Endothelial cell of umbilical vein (primary cell): ENCODE measurements around the gene ALPL. TPM values are rescaled to one million over a fixed set of nuclear protein-coding genes. Genes with fewer than 3 reads are reported as not detected.

Experiments used
- BruUV-seq: library from RNA; stranded (reverse); fragments of 400-500 nt; replicated peaks from 2 replicates; lab custom pipeline; 2021; lab: Mats Ljungman, UMichigan
- CTCF ChIA-PET: fragments of 300-600, 350-600 bp; sonication (Branson Sonifier 250); formaldehyde crosslinking; loops from one replicate; lab custom pipeline; 2021; ENCODE audit warnings: antibody characterized with exemption, inconsistent platforms; lab: Charles Lee
- POLR2A ChIA-PET: fragments of 300-600, 350-600 bp; sonication (Branson Sonifier 250); formaldehyde crosslinking; loops from one replicate; lab custom pipeline; 2021; ENCODE audit warnings: antibody characterized with exemption, inconsistent platforms; lab: Charles Lee
- DNase-seq: peaks from one replicate; pipeline ENCODE4 v3.0.0-alpha.2; 2011; ENCODE audit warnings: low read depth, low spot score
- FAIRE-seq: peaks from 2 replicates; lab custom pipeline; 2011; peaks lifted over from hg19 to GRCh38; lab: Jason Lieb, UNC
- H2AFZ ChIP-seq: 2 replicates; pipeline ENCODE4 v1.6.0; 2012; ENCODE audit warnings: low read depth, low read length, control low read depth, inconsistent platforms
- H3K27ac ChIP-seq: 2 replicates; pipeline ENCODE4 v1.5.1; 2011; ENCODE audit warnings: low read depth, mild to moderate bottlenecking, control low read depth, low read length, moderate library complexity; ENCODE audit not compliant: insufficient read depth
- H3K27me3 ChIP-seq, 2 experiments: 2 replicates each; pipeline versions ENCODE4 v1.6.0 to v1.6.1; 2011; ENCODE audit warnings: low read length in 2 of 2, mixed read lengths in 1 of 2; ENCODE audit not compliant: control insufficient read depth in 2 of 2, insufficient read depth in 2 of 2
- H3K36me3 ChIP-seq, 2 experiments: 2 replicates in 1 of 2; 3 replicates in 1 of 2; pipeline ENCODE4 v1.5.1; 2011; ENCODE audit warnings: low read length in 2 of 2, mild to moderate bottlenecking in 1 of 2, moderate library complexity in 1 of 2; ENCODE audit not compliant: control insufficient read depth in 2 of 2, insufficient read depth in 2 of 2; ENCODE audit errors: extremely low read depth in 1 of 2
- H3K4me1 ChIP-seq: 3 replicates; pipeline ENCODE4 v1.5.1; 2011; ENCODE audit warnings: mild to moderate bottlenecking, low read length; ENCODE audit not compliant: control insufficient read depth, insufficient read depth; ENCODE audit errors: extremely low read depth
- H3K4me2 ChIP-seq: 2 replicates; pipeline ENCODE4 v1.6.1; 2011; ENCODE audit warnings: low read length, control low read depth, mixed read lengths; ENCODE audit not compliant: insufficient read depth
- H3K4me3 ChIP-seq, 3 experiments: fragments of 200-600 bp in 1 of 3; sonication (generic), shearing (Covaris generic) in 1 of 3; replicated peaks in 1 of 3; 2 replicates each; pipeline ENCODE4 v1.5.1; 2011 to 2016; ENCODE audit warnings: control low read depth in 3 of 3, low read length in 3 of 3, mild to moderate bottlenecking in 2 of 3, inconsistent platforms in 1 of 3, low read depth in 1 of 3, moderate library complexity in 1 of 3; ENCODE audit not compliant: insufficient read depth in 1 of 3
- H3K79me2 ChIP-seq: 2 replicates; pipeline ENCODE4 v1.6.0; 2012; ENCODE audit warnings: low read length, inconsistent platforms; ENCODE audit not compliant: control insufficient read depth, insufficient read depth
- H3K9ac ChIP-seq: replicated peaks from 2 replicates; pipeline ENCODE3; 2011; ENCODE audit warnings: low read length, control low read depth; ENCODE audit not compliant: insufficient read depth; ENCODE audit errors: extremely low read depth
- H3K9me1 ChIP-seq: replicated peaks from 3 replicates; pipeline ENCODE4 v1.6.0; 2011; ENCODE audit warnings: mild to moderate bottlenecking, low read length; ENCODE audit not compliant: control insufficient read depth, insufficient read depth; ENCODE audit errors: extremely low read depth
- H3K9me3 ChIP-seq: replicated peaks from 2 replicates; pipeline ENCODE4 v1.5.1; 2012; ENCODE audit warnings: low read length, inconsistent platforms; ENCODE audit not compliant: control insufficient read depth, insufficient read depth
- H4K20me1 ChIP-seq: replicated peaks from 2 replicates; pipeline ENCODE3; 2011; ENCODE audit warnings: mild to moderate bottlenecking, low read length; ENCODE audit not compliant: control insufficient read depth, insufficient read depth; ENCODE audit errors: extremely low read depth
- EZH2 ChIP-seq: IDR thresholded peaks from 2 replicates; pipeline ENCODE4 v1.6.1; 2012; ENCODE audit warnings: borderline replicate concordance, low read depth, mild to moderate bottlenecking, moderate library complexity, low read length, inconsistent platforms; ENCODE audit not compliant: severe bottlenecking
- FOS ChIP-seq: IDR thresholded peaks from 2 replicates; pipeline ENCODE4 v1.6.1; 2011; ENCODE audit warnings: mild to moderate bottlenecking, low read length, moderate library complexity, borderline replicate concordance; ENCODE audit not compliant: insufficient read depth
- GATA2 ChIP-seq: IDR thresholded peaks from 2 replicates; pipeline ENCODE4 v1.7.0; 2011; ENCODE audit warnings: low read depth, mild to moderate bottlenecking, moderate library complexity, mixed read lengths, low read length; ENCODE audit not compliant: insufficient read length, insufficient read depth
- JUN ChIP-seq: IDR thresholded peaks from 2 replicates; pipeline ENCODE4 v1.6.1; 2011; ENCODE audit warnings: borderline replicate concordance, low read depth; ENCODE audit not compliant: insufficient read length, insufficient read depth
- MAX ChIP-seq: IDR thresholded peaks from 2 replicates; pipeline ENCODE4 v1.6.1; 2011; ENCODE audit not compliant: insufficient read depth, insufficient read length
- MYC ChIP-seq: IDR thresholded peaks from one replicate; pipeline ENCODE4 v1.6.1; 2011; ENCODE audit warnings: mild to moderate bottlenecking, low read depth, low read length
- POLR2A ChIP-seq: IDR thresholded peaks from 2 replicates; pipeline ENCODE4 v1.6.1; 2012; ENCODE audit warnings: low read depth, mild to moderate bottlenecking, control low read depth, low read length
- POLR2AphosphoS5 ChIP-seq: IDR thresholded peaks from 2 replicates; pipeline ENCODE4 v1.6.1; 2012; ENCODE audit warnings: low read depth, mild to moderate bottlenecking, control low read depth, low read length, moderate library complexity; ENCODE audit not compliant: insufficient read depth
- dilution Hi-C: fragments of 300-500 bp; cut with MboI; formaldehyde crosslinking; loops from one replicate; pipeline ENCODE4 v1.15.0; 2019; ENCODE audit warnings: low sequenced_read_pairs; ENCODE audit not compliant: extremely low pct_ligation_motif_present
- intact Hi-C: fragments of 100-400 bp; cut with micrococcal nuclease; formaldehyde crosslinking; loops from one replicate; pipeline ENCODE4 v1.10.0; 2022
- polyA plus RNA-seq, 4 experiments: library from polyadenylated mRNA; depleted of rRNA in 3 of 4; stranded (reverse) in 3 of 4; unstranded in 1 of 4; fragments of >200 nt; gene quantifications; 2 replicates each; pipeline versions ENCODE4 v1.2.1 to v1.2.3, GENCODE V29; 2011 to 2012; ENCODE audit warnings: missing spikeins in 1 of 4
- total RNA-seq: library from RNA; stranded (reverse); gene quantifications from 2 replicates; pipeline ENCODE4 v1.2.3, GENCODE V29; 2021
- TF ChIP-seq, protein P1 (sequence below), 2 donors: IDR thresholded peaks; 1 replicate in 1 of 2; 2 replicates in 1 of 2; pipeline ENCODE4 v1.5.1; 2011; ENCODE audit warnings: low read length in 2 of 2, mild to moderate bottlenecking in 2 of 2, moderate library complexity in 2 of 2, control low read depth in 1 of 2, inconsistent platforms in 1 of 2, low read depth in 1 of 2; ENCODE audit not compliant: insufficient read depth in 1 of 2; ENCODE audit errors: extremely low read depth in 1 of 2

Gene ALPL
- total and polyA plus RNA-seq, 2 donors (not counting 3 experiments of a cell fraction or from before 2014, with no cell fraction given): 0.38 to 0.92 TPM

- CTCF ChIA-PET: no interaction called here
- no peak for DNase-seq
- no peak overlapping the region for H3K4me2 ChIP-seq
- no peak overlapping the region for H3K27ac ChIP-seq
- intact Hi-C loops: no loop called here
- dilution Hi-C loops: no loop called here
- TF ChIP-seq, protein P1, sequence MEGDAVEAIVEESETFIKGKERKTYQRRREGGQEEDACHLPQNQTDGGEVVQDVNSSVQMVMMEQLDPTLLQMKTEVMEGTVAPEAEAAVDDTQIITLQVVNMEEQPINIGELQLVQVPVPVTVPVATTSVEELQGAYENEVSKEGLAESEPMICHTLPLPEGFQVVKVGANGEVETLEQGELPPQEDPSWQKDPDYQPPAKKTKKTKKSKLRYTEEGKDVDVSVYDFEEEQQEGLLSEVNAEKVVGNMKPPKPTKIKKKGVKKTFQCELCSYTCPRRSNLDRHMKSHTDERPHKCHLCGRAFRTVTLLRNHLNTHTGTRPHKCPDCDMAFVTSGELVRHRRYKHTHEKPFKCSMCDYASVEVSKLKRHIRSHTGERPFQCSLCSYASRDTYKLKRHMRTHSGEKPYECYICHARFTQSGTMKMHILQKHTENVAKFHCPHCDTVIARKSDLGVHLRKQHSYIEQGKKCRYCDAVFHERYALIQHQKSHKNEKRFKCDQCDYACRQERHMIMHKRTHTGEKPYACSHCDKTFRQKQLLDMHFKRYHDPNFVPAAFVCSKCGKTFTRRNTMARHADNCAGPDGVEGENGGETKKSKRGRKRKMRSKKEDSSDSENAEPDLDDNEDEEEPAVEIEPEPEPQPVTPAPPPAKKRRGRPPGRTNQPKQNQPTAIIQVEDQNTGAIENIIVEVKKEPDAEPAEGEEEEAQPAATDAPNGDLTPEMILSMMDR (IDR thresholded peaks at IDR 0.05; ENCODE audit: extremely low read depth in 1 of 2, insufficient read depth in 1 of 2, low read depth in 1 of 2, low read length in 2 of 2): no peak
- TF ChIP-seq FOS: no peak
- TF ChIP-seq MAX: no peak
- TF ChIP-seq JUN: no peak
- TF ChIP-seq EZH2: no peak
- no peak for TF ChIP-seq POLR2AphosphoS5
- TF ChIP-seq POLR2A: no peak
- no peak for TF ChIP-seq MYC
- TF ChIP-seq GATA2: no peak
- H3K9ac ChIP-seq: no peak overlapping the region
- no peaks in the 10 kb centered on the region for H3K36me3 ChIP-seq
- BruUV-seq: no TSS peak
- H3K4me1 ChIP-seq: no peaks in the 10 kb centered on the region
- POLR2A ChIA-PET: no interaction called here
- H4K20me1 ChIP-seq: no peaks in the 10 kb centered on the region
- no peaks in the 10 kb centered on the region for H3K79me2 ChIP-seq
- peaks cover 3 to 19% of the 10 kb centered on the region in 2 experiments for H3K27me3 ChIP-seq
- H2AFZ ChIP-seq: no peak overlapping the region
- H3K9me3 ChIP-seq: no peaks in the 10 kb centered on the region
- H3K4me3 ChIP-seq: no peak overlapping the region
- no peaks in the 10 kb centered on the region for H3K9me1 ChIP-seq
- FAIRE-seq: no peak
These were observed 110.8 kb downstream of the ALPL start for GRCh38 chr1:21620011-21620410.
